GM12878 (cell line): ENCODE results near the gene NBDY. TPM values are rescaled to one million over a fixed set of nuclear protein-coding genes. Genes with fewer than 3 reads are reported as not detected.

Experiments
- ATAC-seq: fragments of 200-7000 bp; cut with Tn5 transposase; 3 replicates; pipeline ENCODE4 v1.9.1; 2020; ENCODE audit warnings: mild to moderate bottlenecking, moderate library complexity
- BruUV-seq: library from RNA; stranded (reverse); fragments of 400-500 nt; replicated peaks from 2 replicates; lab custom pipeline; 2021; lab: Mats Ljungman, UMichigan
- CTCF ChIA-PET: fragments of 300-600 bp; sonication (Branson Sonifier 250); formaldehyde crosslinking; extraction: SDS; loops from one replicate; lab custom pipeline; 2021; ENCODE audit warnings: inconsistent platforms; lab: Yijun Ruan, JAX
- POLR2A ChIA-PET: fragments of 350-600 bp; formaldehyde crosslinking; extraction: SDS; loops from one replicate; lab custom pipeline; 2021; ENCODE audit warnings: inconsistent platforms; lab: Charles Lee
- RAD21 ChIA-PET: fragments of 300-600 bp; sonication (Branson Sonifier 250); formaldehyde crosslinking; loops from one replicate; lab custom pipeline; 2023; ENCODE audit warnings: antibody characterized with exemption; ENCODE audit not compliant: unreplicated experiment; lab: Charles Lee
- SMC1A ChIA-PET: fragments of 300-600 bp; sonication (Branson Sonifier 250); formaldehyde crosslinking; loops from one replicate; lab custom pipeline; 2023; ENCODE audit not compliant: unreplicated experiment, uncharacterized antibody; lab: Charles Lee
- DNase-seq: peaks from one replicate; pipeline ENCODE4 v3.0.0-alpha.2; 2011; ENCODE audit warnings: low read depth, low spot score
- FAIRE-seq: peaks from 3 replicates; lab custom pipeline; 2011; peaks lifted over from hg19 to GRCh38; lab: Jason Lieb, UNC
- H2AFZ ChIP-seq: 2 replicates; pipeline ENCODE4 v1.6.0; 2011; ENCODE audit warnings: low read depth, low read length, control low read depth; ENCODE audit not compliant: control insufficient read depth
- H3K27ac ChIP-seq: 2 replicates; pipeline ENCODE4 v1.5.1; 2011; ENCODE audit warnings: control low read depth; ENCODE audit not compliant: control insufficient read depth, insufficient read depth
- H3K27me3 ChIP-seq, 2 experiments: replicated peaks in 1 of 2; 2 replicates each; pipeline versions ENCODE4 v1.6.0 to v1.6.1; 2011; ENCODE audit warnings: low read length in 1 of 2; ENCODE audit not compliant: control insufficient read depth in 2 of 2, insufficient read depth in 2 of 2
- H3K36me3 ChIP-seq, 2 experiments: 2 replicates each; pipeline ENCODE4 v1.5.1; 2011; ENCODE audit warnings: low read length in 1 of 2; ENCODE audit not compliant: control insufficient read depth in 2 of 2, insufficient read depth in 2 of 2
- H3K4me1 ChIP-seq: 2 replicates; pipeline ENCODE4 v1.6.1; 2011; ENCODE audit warnings: mild to moderate bottlenecking, low read length, moderate library complexity, mixed read lengths; ENCODE audit not compliant: control insufficient read depth, insufficient read depth
- H3K4me2 ChIP-seq: 2 replicates; pipeline ENCODE4 v1.6.0; 2011; ENCODE audit warnings: control low read depth; ENCODE audit not compliant: control insufficient read depth, insufficient read depth
- H3K4me3 ChIP-seq: fragments of 200-600 bp; sonication (generic); 2 replicates; pipeline ENCODE4 v1.5.1; 2016
- H3K79me2 ChIP-seq: 2 replicates; pipeline ENCODE4 v1.6.0; 2011; ENCODE audit warnings: low read length; ENCODE audit not compliant: control insufficient read depth, insufficient read depth
- H3K9ac ChIP-seq: 2 replicates; pipeline ENCODE4 v1.8.0; 2011; ENCODE audit warnings: low read length, control low read depth, mixed read lengths; ENCODE audit not compliant: control insufficient read depth, insufficient read depth
- H3K9me3 ChIP-seq: replicated peaks from 3 replicates; pipeline ENCODE4 v1.5.1; 2011; ENCODE audit warnings: mild to moderate bottlenecking, low read length; ENCODE audit not compliant: control insufficient read depth, insufficient read depth
- H4K20me1 ChIP-seq: 2 replicates; pipeline ENCODE4 v1.6.0; 2011; ENCODE audit not compliant: control insufficient read depth, insufficient read depth
- CEBPB ChIP-seq, 2 experiments: fragments of 150-350 bp in 1 of 2; IDR thresholded peaks; 2 replicates each; pipeline ENCODE4 v1.6.1; 2012 to 2014; ENCODE audit warnings: low read depth in 2 of 2, low read length in 2 of 2, borderline replicate concordance in 1 of 2, inconsistent platforms in 1 of 2
- CREB1 ChIP-seq: IDR thresholded peaks from 2 replicates; pipeline ENCODE4 v1.6.1; 2012; ENCODE audit warnings: low read depth, mild to moderate bottlenecking, inconsistent platforms
- FOS ChIP-seq: IDR thresholded peaks from 3 replicates; pipeline ENCODE4 v1.6.1; 2011; ENCODE audit warnings: borderline replicate concordance; ENCODE audit not compliant: insufficient read length; ENCODE audit errors: extremely low read depth
- MXI1 ChIP-seq: fragments of 150-350 bp; IDR thresholded peaks from 2 replicates; pipeline ENCODE4 v1.6.1; 2011; ENCODE audit warnings: low read depth, mild to moderate bottlenecking, inconsistent platforms, low read length, improper control_type of control experiment
- NFYA ChIP-seq: IDR thresholded peaks from 2 replicates; pipeline ENCODE4 v1.6.1; 2011; ENCODE audit warnings: low read depth, mild to moderate bottlenecking, low read length, improper control_type of control experiment, borderline replicate concordance
- TAF1 ChIP-seq: IDR thresholded peaks from 2 replicates; pipeline ENCODE4 v1.6.1; 2011; ENCODE audit warnings: mild to moderate bottlenecking, low read depth, low read length, borderline replicate concordance
- TCF7 ChIP-seq: IDR thresholded peaks from 2 replicates; pipeline ENCODE4 v1.6.1; 2014; ENCODE audit warnings: antibody characterized with exemption, borderline replicate concordance
- YBX1 ChIP-seq: fragments of 450-650 bp; IDR thresholded peaks from 2 replicates; pipeline ENCODE4 v1.6.1; 2016; ENCODE audit warnings: antibody characterized with exemption
- ZNF207 ChIP-seq: fragments of 450-650 bp; IDR thresholded peaks from 2 replicates; pipeline ENCODE4 v1.6.1; 2014; ENCODE audit warnings: antibody characterized with exemption, mild to moderate bottlenecking, borderline replicate concordance
- ZSCAN29 ChIP-seq: fragments of 450-650 bp; IDR thresholded peaks from 2 replicates; pipeline ENCODE4 v1.6.1; 2017; ENCODE audit warnings: mild to moderate bottlenecking, moderate library complexity
- WGBS: methylation state at CpG from one replicate; pipeline ENCODE4 v1.1.6; 2016; ENCODE audit warnings: low lambda C conversion rate; ENCODE audit not compliant: insufficient replicate concordance, insufficient coverage; ENCODE audit errors: missing lambda C conversion rate; 5-methylcytosine and 5-hydroxymethylcytosine counted together
- in situ Hi-C: fragments of 300-500 bp; cut with MboI; formaldehyde crosslinking; loops from 9 replicates; pipeline ENCODE4 v1.14.3; 2018; ENCODE audit warnings: mixed read lengths
- intact Hi-C: fragments of 100-400 bp; cut with micrococcal nuclease; formaldehyde crosslinking; loops from one replicate; pipeline ENCODE4 v1.14.2; 2022; ENCODE audit not compliant: unreplicated experiment
- polyA plus RNA-seq, 11 experiments: library from polyadenylated mRNA; depleted of rRNA in 4 of 11; unstranded in 6 of 11; stranded (reverse) in 5 of 11; fragments of >200 nt; fragmentation: Nextera tagmentation in 4 of 11; fragmentation: Illumina TruSeq in 1 of 11; extraction: Ambion mirVana in 4 of 11; extraction: Trizol in 1 of 11; gene quantifications; 1 replicate in 1 of 11; 2 replicates in 10 of 11; pipeline versions ENCODE4 v1.2.1 to v1.2.3, GENCODE V29; 2011 to 2016; ENCODE audit warnings: inconsistent platforms in 2 of 11, missing spikeins in 2 of 11, low read depth in 1 of 11
- total RNA-seq, 4 experiments: library from RNA; depleted of rRNA in 3 of 4; stranded (reverse); fragments of >200 nt in 3 of 4; fragmentation: Illumina TruSeq in 1 of 4; extraction: Trizol in 1 of 4; gene quantifications; 2 replicates each; pipeline versions ENCODE4 v1.2.1 to v1.2.3, GENCODE V29; 2013 to 2021

NBDY gene
- total and polyA plus RNA-seq, 10 of the 15 experiments (the other 5 are each of a cell fraction or from before 2014, with no cell fraction given), result 10.8 to 122 (median 61.5) TPM

GRCh38 chrX:56758456-56758855 is 29.4 kb downstream of the NBDY start:
- in situ Hi-C loops (no loop called here), intact Hi-C loops (loop anchor here (10.0 kb wide), 1 partner anchor 366 kb away; the partner anchor contains the start of gene SPIN2B)
- no peak for DNase-seq
- H2AFZ ChIP-seq, result no peak overlapping the region
- FAIRE-seq, result no peak
- ChIA-PET RAD21 (no interaction called here), CTCF (no interaction called here), SMC1A (no interaction called here), POLR2A (no interaction called here)
- TF ChIP-seq CREB1, result no peak
- no peak for TF ChIP-seq CEBPB (IDR thresholded peaks at IDR 0.05; ENCODE audit: borderline replicate concordance in 1 of 2, low read depth in 2 of 2, low read length in 2 of 2)
- TF ChIP-seq TAF1, result no peak
- TF ChIP-seq TCF7, result no peak
- TF ChIP-seq MXI1, result no peak
- TF ChIP-seq NFYA, result no peak
- TF ChIP-seq ZNF207, result no peak
- TF ChIP-seq FOS, result no peak
- TF ChIP-seq YBX1, result no peak
- no peak for TF ChIP-seq ZSCAN29
- no peak overlapping the region for H3K4me3 ChIP-seq
- no peaks in the 10 kb centered on the region for H4K20me1 ChIP-seq
- no peaks in the 10 kb centered on the region for H3K27me3 ChIP-seq
- no peak for ATAC-seq
- 71% methylated on average over 4 of the region's 4 CpGs for WGBS
- no peak overlapping the region for H3K4me2 ChIP-seq
- H3K4me1 ChIP-seq, result peaks cover 17% of the 10 kb centered on the region
- no peaks in the 10 kb centered on the region for H3K36me3 ChIP-seq
- no peaks in the 10 kb centered on the region for H3K9me3 ChIP-seq
- H3K27ac ChIP-seq, result no peak overlapping the region
- peaks cover 4% of the 10 kb centered on the region for H3K79me2 ChIP-seq
- H3K9ac ChIP-seq, result no peak overlapping the region
- no TSS peak for BruUV-seq
